HL-60 (cell line): ENCODE results near the gene SERPINA1.

Experiments
- CTCF ChIP-seq: IDR thresholded peaks from one replicate; pipeline ENCODE4 v1.5.1; 2011; ENCODE audit warnings: low read length, control low read depth, inconsistent platforms; ENCODE audit not compliant: insufficient read depth
- POLR2AphosphoS5 ChIP-seq: IDR thresholded peaks from 2 replicates; pipeline ENCODE4 v1.6.1; 2012; ENCODE audit warnings: low read depth
- REST ChIP-seq: IDR thresholded peaks from 2 replicates; pipeline ENCODE4 v1.6.1; 2012; ENCODE audit warnings: low read depth; ENCODE audit not compliant: insufficient replicate concordance

- no peak for TF ChIP-seq CTCF
- no peak for TF ChIP-seq POLR2AphosphoS5
- no peak for TF ChIP-seq REST
These were observed 32.9 kb upstream of the SERPINA1 start for GRCh38 chr14:94421316-94421715.
